Body of pancreas (tissue), 4 donors: Measurements from ENCODE around the gene TSR1.

ENCODE experiments used
- POLR2A ChIP-seq, 3 donors: fragments of 450-650 bp; IDR thresholded peaks; one replicate each; pipeline ENCODE4 v1.6.1; 2016; ENCODE audit warnings: antibody characterized with exemption in 3 of 3, mild to moderate bottlenecking in 2 of 3
- TF ChIP-seq, protein P1 (sequence below), 7 experiments: fragments of 450-650 bp in 4 of 7; fragments of 200-600 bp in 3 of 7; sonication (generic) in 3 of 7; IDR thresholded peaks; one replicate each; pipeline ENCODE4 v1.5.1; 2016 to 2019; ENCODE audit warnings: antibody characterized with exemption in 7 of 7

DNA sequence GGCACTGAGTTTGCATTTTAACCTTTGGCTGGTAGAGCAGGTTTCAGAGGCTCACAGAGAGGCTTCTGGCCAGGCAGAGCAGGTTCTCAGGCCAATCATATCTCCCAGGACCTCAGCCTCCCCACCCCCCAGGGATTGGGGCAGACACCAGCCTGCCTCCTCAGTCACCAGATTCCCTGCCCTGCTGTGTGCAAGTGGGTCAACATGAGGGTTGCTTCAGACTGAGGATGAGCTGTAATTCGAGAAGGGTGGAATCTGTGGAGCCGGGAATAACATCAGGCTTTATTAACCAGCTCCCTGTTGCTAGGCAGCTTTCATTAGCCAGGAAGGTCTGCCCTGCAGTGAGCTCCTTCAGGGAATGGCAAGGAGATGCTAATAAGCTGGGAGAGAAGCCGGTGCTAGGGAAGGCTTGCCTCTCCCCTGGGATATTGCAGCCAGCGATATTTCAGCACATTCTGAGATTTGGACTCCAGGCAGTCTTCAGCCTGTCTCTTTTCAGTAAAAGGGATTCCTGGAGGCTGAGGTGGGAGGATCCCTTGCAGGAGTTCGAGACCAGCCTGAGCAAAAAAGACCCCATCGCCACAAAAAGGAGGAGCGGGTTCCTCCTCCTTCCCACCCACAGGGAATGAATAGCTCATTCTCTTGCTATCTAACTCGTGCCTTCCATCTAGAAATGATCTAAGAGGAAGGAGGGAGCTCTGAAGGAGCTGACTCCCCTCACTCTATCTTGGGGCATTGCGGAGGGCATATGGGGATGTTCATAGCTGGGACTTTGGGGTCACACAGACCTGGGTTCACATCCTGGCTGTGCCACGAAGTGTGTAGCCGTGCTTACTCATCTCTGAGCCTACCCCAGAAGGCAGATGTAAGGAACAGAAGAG, 11.8 kb upstream of the TSR1 start:
- TF ChIP-seq, protein P1, sequence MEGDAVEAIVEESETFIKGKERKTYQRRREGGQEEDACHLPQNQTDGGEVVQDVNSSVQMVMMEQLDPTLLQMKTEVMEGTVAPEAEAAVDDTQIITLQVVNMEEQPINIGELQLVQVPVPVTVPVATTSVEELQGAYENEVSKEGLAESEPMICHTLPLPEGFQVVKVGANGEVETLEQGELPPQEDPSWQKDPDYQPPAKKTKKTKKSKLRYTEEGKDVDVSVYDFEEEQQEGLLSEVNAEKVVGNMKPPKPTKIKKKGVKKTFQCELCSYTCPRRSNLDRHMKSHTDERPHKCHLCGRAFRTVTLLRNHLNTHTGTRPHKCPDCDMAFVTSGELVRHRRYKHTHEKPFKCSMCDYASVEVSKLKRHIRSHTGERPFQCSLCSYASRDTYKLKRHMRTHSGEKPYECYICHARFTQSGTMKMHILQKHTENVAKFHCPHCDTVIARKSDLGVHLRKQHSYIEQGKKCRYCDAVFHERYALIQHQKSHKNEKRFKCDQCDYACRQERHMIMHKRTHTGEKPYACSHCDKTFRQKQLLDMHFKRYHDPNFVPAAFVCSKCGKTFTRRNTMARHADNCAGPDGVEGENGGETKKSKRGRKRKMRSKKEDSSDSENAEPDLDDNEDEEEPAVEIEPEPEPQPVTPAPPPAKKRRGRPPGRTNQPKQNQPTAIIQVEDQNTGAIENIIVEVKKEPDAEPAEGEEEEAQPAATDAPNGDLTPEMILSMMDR (IDR thresholded peaks at IDR 0.05): no peak
- no peak for TF ChIP-seq POLR2A (IDR thresholded peaks at IDR 0.05)
